T-helper 17 cell (primary cell): ENCODE results near the gene JOSD2. TPM values are rescaled to one million over a fixed set of nuclear protein-coding genes. Genes with fewer than 3 reads are reported as not detected.

Experiments
- ATAC-seq: fragments of 150-1000 bp; cut with Tn5 transposase; 2 replicates; pipeline ENCODE4 v1.10.0; 2021; ENCODE audit warnings: mild to moderate bottlenecking, moderate library complexity
- DNase-seq, 3 donors: peaks; one replicate each; pipeline versions ENCODE4 v3.0.0 to v3.0.0-alpha.2; 2020 to 2021
- H3K9me3 ChIP-seq: one replicate; pipeline ENCODE4 v1.7.0; 2013; ENCODE audit warnings: low read length, mild to moderate bottlenecking; ENCODE audit not compliant: control insufficient read depth, poor library complexity, severe bottlenecking
- H3K27ac Mint-ChIP-seq: one replicate; pipeline ENCODE4 v1.8.0; 2022; ENCODE audit warnings: mild to moderate bottlenecking, moderate library complexity, mixed read lengths
- H3K27me3 Mint-ChIP-seq: one replicate; pipeline ENCODE4 v1.8.0; 2022; ENCODE audit warnings: mixed read lengths
- H3K36me3 Mint-ChIP-seq: one replicate; pipeline ENCODE4 v1.8.0; 2022; ENCODE audit warnings: low read depth, mixed read lengths
- H3K4me1 Mint-ChIP-seq: one replicate; pipeline ENCODE4 v1.8.0; 2022; ENCODE audit warnings: mild to moderate bottlenecking, mixed read lengths
- H3K4me3 Mint-ChIP-seq: one replicate; pipeline ENCODE4 v1.8.0; 2022; ENCODE audit warnings: mild to moderate bottlenecking, moderate library complexity, mixed read lengths
- total RNA-seq, 4 donors: library from RNA in 2 of 4; stranded (reverse) in 2 of 4; gene quantifications; one replicate each; pipeline ENCODE4 v1.2.3 and lab custom pipeline; 2022 to 2026

Gene JOSD2
- total RNA-seq, 2 donors from 2014 or later: 14.9 to 18.0 TPM

- Mint-ChIP-seq H3K36me3 (no peaks in the 10 kb centered on the region), H3K4me1 (no peaks in the 10 kb centered on the region), H3K27me3 (no peaks in the 10 kb centered on the region), H3K27ac (peak overlapping the region; percentile 45), H3K4me3 (no peak overlapping the region)
- DNase-seq (no peak), ATAC-seq (no peak)
- H3K9me3 ChIP-seq: no peaks in the 10 kb centered on the region
These were observed 9.2 kb downstream of the JOSD2 start for GRCh38 chr19:50501568-50502475.

- peak overlapping the region; percentile 45 for H3K27ac Mint-ChIP-seq
- no peaks in the 10 kb centered on the region for H3K9me3 ChIP-seq
- DNase-seq (no peak), ATAC-seq (no peak)
- H3K27me3 Mint-ChIP-seq: no peaks in the 10 kb centered on the region
- no peaks in the 10 kb centered on the region for H3K4me1 Mint-ChIP-seq
- H3K36me3 Mint-ChIP-seq: no peaks in the 10 kb centered on the region
- no peak overlapping the region for H3K4me3 Mint-ChIP-seq
These were observed 9.8 kb downstream of the JOSD2 start for GRCh38 chr19:50501186-50501567.

GRCh38 chr19:50500753-50501151 lies 10.2 kb downstream of the JOSD2 start:
- Mint-ChIP-seq H3K36me3 (no peaks in the 10 kb centered on the region), H3K4me1 (no peaks in the 10 kb centered on the region), H3K4me3 (no peak overlapping the region), H3K27ac (peak overlapping the region; percentile 45), H3K27me3 (no peaks in the 10 kb centered on the region)
- DNase-seq (no peak), ATAC-seq (no peak)
- H3K9me3 ChIP-seq: no peaks in the 10 kb centered on the region

GRCh38 chr19:50500060-50500752 lies 10.8 kb downstream of the JOSD2 start:
- DNase-seq (no peak), ATAC-seq (no peak)
- Mint-ChIP-seq H3K4me1 (peaks cover 2% of the 10 kb centered on the region), H3K36me3 (peaks cover 1% of the 10 kb centered on the region), H3K27me3 (no peaks in the 10 kb centered on the region), H3K4me3 (no peak overlapping the region), H3K27ac (no peak overlapping the region)
- no peaks in the 10 kb centered on the region for H3K9me3 ChIP-seq

- peaks cover 9% of the 10 kb centered on the region for H3K4me1 Mint-ChIP-seq
- peaks cover 8% of the 10 kb centered on the region for H3K36me3 Mint-ChIP-seq
- no peaks in the 10 kb centered on the region for H3K9me3 ChIP-seq
- no peak for DNase-seq
- H3K27ac Mint-ChIP-seq: no peak overlapping the region
- no peak for ATAC-seq
- no peaks in the 10 kb centered on the region for H3K27me3 Mint-ChIP-seq
- H3K4me3 Mint-ChIP-seq: no peak overlapping the region
These were observed 12.6 kb downstream of the JOSD2 start for GRCh38 chr19:50498219-50499056.

GRCh38 chr19:50497022-50497405 lies 14.0 kb downstream of the JOSD2 start:
- no peak overlapping the region for H3K4me3 Mint-ChIP-seq
- H3K27me3 Mint-ChIP-seq: no peaks in the 10 kb centered on the region
- H3K36me3 Mint-ChIP-seq: peaks cover 8% of the 10 kb centered on the region
- ATAC-seq (no peak), DNase-seq (no peak)
- no peak overlapping the region for H3K27ac Mint-ChIP-seq
- no peaks in the 10 kb centered on the region for H3K9me3 ChIP-seq
- peaks cover 13% of the 10 kb centered on the region for H3K4me1 Mint-ChIP-seq

- no peak for DNase-seq
- H3K27ac Mint-ChIP-seq: peak overlapping the region; percentile 79
- H3K27me3 Mint-ChIP-seq: no peaks in the 10 kb centered on the region
- peaks cover 19% of the 10 kb centered on the region for H3K4me1 Mint-ChIP-seq
- H3K4me3 Mint-ChIP-seq: no peak overlapping the region
- no peak for ATAC-seq
- H3K36me3 Mint-ChIP-seq: peaks cover 8% of the 10 kb centered on the region
- no peaks in the 10 kb centered on the region for H3K9me3 ChIP-seq
These were observed 14.6 kb downstream of the JOSD2 start for GRCh38 chr19:50496189-50497021.

GRCh38 chr19:50495020-50495531 lies 15.9 kb downstream of the JOSD2 start:
- no peak overlapping the region for H3K4me3 Mint-ChIP-seq
- ATAC-seq (no peak), DNase-seq (no peak)
- peaks cover 25% of the 10 kb centered on the region for H3K4me1 Mint-ChIP-seq
- no peaks in the 10 kb centered on the region for H3K9me3 ChIP-seq
- H3K27ac Mint-ChIP-seq: peak overlapping the region; percentile 79
- H3K27me3 Mint-ChIP-seq: no peaks in the 10 kb centered on the region
- H3K36me3 Mint-ChIP-seq: peaks cover 10% of the 10 kb centered on the region

- no peaks in the 10 kb centered on the region for H3K9me3 ChIP-seq
- Mint-ChIP-seq H3K4me1 (peaks cover 29% of the 10 kb centered on the region), H3K27ac (peak overlapping the region; percentile 79), H3K4me3 (no peak overlapping the region), H3K27me3 (no peaks in the 10 kb centered on the region), H3K36me3 (peaks cover 14% of the 10 kb centered on the region)
- no peak for DNase-seq
- no peak for ATAC-seq
These were observed 16.6 kb downstream of the JOSD2 start for GRCh38 chr19:50494186-50495019.

GRCh38 chr19:50493171-50493570 lies 17.8 kb downstream of the JOSD2 start:
- Mint-ChIP-seq H3K27ac (peak overlapping the region; percentile 79), H3K4me1 (peaks cover 38% of the 10 kb centered on the region), H3K27me3 (no peaks in the 10 kb centered on the region), H3K4me3 (no peak overlapping the region), H3K36me3 (peaks cover 18% of the 10 kb centered on the region)
- no peaks in the 10 kb centered on the region for H3K9me3 ChIP-seq
- no peak for DNase-seq
- ATAC-seq: no peak

GRCh38 chr19:50492303-50493052 lies 18.5 kb downstream of the JOSD2 start:
- Mint-ChIP-seq H3K27ac (peak overlapping the region; percentile 87), H3K36me3 (peaks cover 18% of the 10 kb centered on the region), H3K27me3 (no peaks in the 10 kb centered on the region), H3K4me1 (peaks cover 42% of the 10 kb centered on the region), H3K4me3 (peak overlapping the region; percentile 76)
- DNase-seq: no peak
- peak; percentile 87 for ATAC-seq
- H3K9me3 ChIP-seq: no peaks in the 10 kb centered on the region
